HK-2 (cell line): Measurements from ENCODE around the gene LILRB1.
A peak's percentile ranks its signal among the peaks of the same experiment; 100 is the strongest.
"Not testable (repeated sequence)": the region's sequence is repeated elsewhere in the genome, so short reads cannot be mapped to it uniquely, and the experiment has no call there.

Experiments used
- DNase-seq: peaks from one replicate; pipeline ENCODE4 v3.0.0-alpha.2; 2018; ENCODE audit not compliant: unreplicated experiment

LILRB1 gene

DNA sequence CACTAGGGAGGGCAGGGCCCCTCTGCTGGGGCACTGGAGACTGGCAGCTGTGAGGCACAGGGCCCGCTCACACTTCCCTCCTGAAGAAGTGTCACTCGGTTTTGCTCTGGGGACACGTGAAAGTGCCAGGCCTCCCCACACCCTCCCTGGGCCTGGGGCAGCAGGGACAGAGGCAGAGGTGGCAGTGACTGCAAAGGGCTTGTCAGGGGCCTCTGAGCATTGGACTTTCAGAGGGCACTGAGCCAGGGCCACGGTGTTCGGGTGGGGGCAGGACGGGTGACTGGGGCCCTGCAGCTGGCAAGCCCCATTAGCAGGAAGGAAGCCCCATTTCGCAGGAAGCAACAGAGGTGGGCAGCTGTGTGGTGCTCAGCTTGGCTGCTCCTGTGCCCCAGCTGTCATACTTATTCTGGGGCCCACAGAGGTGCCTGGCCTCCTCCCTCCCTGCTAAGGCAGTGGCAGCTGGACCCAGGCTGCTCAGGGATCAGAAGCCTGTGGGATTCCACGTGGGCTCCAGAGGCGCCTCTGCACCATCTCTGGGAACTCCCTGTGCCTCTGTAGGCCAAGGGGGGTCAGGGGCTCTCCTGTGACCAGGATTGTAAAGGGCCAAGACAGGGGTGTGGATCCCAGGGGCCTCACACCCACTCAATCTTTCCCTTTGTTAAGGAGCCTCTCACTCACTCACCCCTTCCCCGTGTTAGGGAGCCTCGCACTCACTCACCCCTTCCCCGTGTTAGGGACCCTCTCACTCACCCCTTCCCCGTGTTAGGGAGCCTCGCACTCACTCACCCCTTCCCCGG lies 5.2 kb upstream of the LILRB1 start:
- DNase-seq, result not testable (repeated sequence)

DNA sequence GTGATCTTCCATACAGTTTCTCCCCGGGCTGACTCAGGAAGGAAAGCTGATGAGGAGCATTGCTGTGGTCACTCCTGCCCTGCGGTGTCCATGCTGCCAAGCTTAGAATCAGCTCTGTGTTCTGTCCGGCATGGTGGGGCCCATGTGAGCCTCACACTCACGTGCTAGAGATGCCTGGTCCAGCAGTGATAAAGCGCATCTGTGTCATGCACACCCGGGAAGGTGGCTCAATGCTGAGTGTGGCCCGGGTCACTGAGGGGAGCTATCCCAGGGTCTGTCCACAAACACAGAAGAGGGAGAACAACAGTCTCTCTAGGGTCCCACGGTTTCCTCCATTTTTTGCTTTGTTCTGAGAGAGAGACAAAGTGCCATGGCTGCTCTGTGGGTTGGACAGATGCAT lies 3.5 kb upstream of the LILRB1 start:
- DNase-seq, result no peak

DNA sequence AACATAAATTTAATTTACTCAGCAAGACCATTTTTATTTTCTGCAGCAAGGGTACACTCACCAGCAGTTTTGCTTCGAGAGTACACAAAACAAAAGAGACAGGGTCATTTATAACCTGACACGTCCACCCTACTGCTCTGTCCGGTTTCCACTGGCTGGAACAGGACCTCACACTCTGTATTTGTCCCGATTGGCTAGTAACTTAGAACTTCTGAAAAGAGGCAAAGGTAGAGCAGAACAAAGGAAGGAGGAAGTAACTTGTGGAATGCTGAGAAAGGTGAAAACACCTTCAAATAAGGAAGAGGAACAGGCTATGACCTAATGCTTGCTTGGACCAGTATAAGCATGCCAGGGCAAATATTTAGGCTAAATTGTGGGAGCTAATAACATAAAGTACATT lies 2.4 kb upstream of the LILRB1 start:
- DNase-seq, result not testable (repeated sequence)

DNA sequence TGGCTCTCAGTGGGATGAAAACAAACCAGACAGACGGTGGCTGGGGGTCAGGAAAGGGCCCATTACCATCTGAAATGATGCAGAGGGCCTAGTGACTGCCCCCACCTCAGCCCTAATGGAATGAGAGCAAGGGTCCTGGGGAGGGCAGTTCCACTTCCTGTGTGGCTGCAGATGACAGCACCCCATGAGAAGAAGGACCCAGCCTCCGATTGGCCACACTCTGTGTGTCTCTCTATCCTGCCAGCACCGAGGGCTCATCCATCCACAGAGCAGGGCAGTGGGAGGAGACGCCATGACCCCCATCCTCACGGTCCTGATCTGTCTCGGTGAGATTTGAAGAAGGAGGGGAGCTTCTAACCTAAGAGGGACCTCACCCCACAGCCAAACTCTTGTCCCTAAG lies 498 bp downstream of the LILRB1 start:
- no peak for DNase-seq

DNA sequence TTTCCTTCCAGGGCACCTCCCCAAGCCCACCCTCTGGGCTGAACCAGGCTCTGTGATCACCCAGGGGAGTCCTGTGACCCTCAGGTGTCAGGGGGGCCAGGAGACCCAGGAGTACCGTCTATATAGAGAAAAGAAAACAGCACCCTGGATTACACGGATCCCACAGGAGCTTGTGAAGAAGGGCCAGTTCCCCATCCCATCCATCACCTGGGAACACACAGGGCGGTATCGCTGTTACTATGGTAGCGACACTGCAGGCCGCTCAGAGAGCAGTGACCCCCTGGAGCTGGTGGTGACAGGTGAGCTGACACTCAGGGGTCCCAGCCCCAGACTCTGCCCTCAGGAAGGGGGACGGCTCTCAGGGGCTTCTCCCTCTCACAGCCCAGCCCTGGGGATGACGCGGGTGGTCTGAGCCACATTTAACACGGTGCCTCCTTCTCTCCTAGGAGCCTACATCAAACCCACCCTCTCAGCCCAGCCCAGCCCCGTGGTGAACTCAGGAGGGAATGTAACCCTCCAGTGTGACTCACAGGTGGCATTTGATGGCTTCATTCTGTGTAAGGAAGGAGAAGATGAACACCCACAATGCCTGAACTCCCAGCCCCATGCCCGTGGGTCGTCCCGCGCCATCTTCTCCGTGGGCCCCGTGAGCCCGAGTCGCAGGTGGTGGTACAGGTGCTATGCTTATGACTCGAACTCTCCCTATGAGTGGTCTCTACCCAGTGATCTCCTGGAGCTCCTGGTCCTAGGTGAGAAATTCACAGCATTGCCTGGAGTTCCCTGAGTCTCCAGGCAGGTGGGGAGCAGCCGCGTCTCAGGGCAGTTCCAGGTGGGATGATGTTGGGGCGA lies 1.4 kb downstream of the LILRB1 start:
- not testable (repeated sequence) for DNase-seq

DNA sequence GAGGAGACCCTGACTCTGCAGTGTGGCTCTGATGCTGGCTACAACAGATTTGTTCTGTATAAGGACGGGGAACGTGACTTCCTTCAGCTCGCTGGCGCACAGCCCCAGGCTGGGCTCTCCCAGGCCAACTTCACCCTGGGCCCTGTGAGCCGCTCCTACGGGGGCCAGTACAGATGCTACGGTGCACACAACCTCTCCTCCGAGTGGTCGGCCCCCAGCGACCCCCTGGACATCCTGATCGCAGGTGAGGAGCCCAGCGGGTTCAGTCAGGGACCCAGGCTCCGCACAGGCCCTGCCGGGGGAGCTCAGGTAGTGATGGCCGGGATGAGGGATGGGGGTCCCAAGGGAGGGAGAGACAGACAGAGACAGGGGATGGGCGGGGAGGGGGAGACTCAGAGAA lies 2.2 kb downstream of the LILRB1 start:
- DNase-seq, result not testable (repeated sequence)

DNA sequence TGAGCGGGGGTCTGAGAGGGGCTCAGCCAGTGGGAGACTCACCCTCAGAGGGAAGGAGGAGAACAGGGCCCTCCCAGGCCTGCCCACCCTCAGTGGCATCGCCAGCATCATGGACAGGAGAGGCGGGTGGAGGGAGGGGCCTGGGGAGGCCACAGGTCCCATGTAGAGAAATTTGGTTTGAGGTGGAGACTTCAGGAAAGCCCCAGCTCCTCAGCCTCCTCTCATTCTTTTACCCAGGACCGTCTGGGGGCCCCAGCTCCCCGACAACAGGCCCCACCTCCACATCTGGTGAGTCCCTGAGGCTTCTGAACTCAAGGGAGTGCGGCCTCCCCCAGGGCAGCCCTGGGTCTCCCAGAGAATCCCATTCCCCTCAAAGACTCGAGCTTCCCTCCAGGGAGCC lies 3.1 kb downstream of the LILRB1 start:
- no peak for DNase-seq

DNA sequence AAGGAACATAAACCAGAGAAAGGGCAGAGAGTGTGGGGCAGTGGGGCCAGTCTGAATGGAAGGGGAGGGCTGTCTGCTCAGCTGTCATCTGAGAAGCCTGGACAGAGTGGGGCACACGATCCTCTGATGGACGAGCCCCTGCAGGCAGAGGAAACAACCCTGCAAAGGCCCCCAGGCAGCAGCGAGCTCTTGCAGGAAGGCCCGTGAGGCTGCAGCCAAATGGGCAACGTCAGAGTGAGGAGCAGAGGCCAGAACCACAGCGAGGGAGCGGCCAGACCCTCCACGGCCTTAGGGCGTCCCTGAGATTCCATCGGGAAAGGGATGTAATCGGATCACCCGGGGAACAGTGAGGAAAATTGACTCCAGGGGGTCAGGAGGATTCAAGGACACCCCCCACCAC lies 5.8 kb downstream of the LILRB1 start:
- not testable (repeated sequence) for DNase-seq

DNA sequence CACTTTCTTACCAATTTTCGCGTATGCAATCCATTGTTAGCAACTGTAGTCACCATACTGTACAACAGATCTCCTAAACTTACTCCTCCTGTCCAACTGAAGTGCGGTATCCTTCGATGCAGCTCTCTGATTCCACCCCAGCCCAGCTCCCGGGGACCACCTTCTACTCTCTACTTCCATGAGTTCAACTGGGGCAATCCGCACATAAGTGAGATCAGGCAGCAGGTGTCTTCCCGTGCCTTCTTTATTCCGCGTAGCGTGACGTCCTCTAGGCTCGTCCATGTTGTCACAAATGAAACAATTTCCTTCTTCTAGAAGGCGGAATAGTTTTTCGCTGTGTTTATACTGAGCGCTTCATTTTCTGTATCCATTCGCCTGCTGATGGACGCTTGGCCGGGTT lies 8.4 kb downstream of the LILRB1 start:
- DNase-seq, result no peak

DNA sequence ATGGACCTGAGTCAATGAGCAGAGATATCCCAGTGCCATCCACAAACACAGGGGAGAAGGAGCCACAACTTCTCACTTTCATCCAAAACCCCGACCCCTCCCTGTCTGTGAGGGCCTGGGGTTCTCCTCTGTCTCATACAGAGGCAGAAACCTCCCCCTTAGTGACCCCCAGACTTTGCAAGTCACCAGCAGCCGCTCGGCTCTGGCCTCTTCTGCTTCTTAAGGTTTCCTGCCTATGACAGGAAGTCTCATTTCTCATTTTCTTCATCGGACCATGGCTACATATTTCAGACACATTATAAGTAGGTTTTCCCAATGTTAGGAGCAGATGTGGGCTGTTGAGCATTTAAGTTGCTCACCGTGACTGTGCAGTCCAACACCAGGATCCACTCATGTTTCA lies 12.7 kb downstream of the LILRB1 start:
- not testable (repeated sequence) for DNase-seq

DNA sequence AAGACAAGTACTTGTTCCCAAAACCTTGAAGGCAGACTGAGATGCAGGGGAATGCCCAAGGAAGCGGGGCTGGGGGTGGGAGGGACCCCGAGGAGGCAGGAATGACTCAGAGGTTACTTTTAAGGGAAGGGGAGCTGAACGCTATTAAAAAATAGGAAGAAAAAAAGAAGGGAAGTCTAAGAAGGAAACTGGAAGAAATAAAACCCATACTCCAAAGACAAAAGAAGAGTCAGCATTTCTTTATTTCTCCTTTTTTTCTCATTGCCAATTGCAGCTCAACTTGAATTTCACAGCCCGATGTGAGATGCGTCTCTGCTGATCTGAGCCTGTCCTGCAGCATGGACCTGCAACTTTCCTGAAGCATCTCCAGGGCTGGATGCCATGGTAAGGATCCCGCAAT lies 13.3 kb downstream of the LILRB1 start:
- DNase-seq, result not testable (repeated sequence)

DNA sequence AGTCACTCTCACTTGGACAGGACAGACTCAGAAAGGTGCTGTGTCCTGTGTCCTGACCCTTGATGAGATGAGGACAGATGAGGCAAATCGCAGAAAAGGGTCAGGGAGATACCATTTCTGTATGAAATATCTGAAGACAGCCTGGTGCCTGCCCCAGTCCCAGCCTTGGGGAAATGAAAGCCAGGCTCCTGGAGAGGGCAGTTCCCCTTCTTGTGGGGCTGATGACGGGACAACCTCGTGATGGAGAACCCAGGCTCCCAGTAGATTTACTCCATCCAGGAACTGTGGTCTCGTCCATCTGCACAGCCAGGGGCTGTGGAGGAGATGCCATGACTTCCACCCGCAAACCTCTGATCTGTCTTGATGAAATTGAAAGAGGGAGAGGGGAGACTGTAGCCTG lies 13.8 kb downstream of the LILRB1 start:
- no peak for DNase-seq

DNA sequence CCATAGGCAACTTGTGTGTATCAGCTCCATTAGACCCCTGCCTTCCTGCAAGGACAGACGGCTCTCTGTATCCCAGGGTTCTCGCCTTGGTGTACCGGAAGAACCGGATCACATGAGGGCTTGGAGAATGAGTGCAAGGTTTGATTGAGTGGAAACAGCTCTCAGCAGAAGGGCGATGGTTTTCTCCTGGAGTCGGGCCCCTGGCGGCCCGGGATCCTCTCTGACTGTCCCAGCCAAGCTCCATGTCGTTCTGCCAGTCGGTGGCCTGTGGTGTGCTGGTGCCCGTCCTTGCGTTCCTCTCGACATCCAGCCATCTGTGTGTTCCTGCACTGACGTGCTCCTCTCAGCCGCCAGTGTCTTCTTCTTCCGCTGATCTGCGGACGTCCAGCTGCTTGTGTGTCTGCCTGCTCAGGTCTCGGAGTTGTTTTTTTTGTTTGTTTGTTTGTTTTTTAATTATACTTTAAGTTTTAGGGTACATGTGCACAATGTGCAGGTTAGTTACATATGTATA lies 16.1 kb downstream of the LILRB1 start:
- no peak for DNase-seq

DNA sequence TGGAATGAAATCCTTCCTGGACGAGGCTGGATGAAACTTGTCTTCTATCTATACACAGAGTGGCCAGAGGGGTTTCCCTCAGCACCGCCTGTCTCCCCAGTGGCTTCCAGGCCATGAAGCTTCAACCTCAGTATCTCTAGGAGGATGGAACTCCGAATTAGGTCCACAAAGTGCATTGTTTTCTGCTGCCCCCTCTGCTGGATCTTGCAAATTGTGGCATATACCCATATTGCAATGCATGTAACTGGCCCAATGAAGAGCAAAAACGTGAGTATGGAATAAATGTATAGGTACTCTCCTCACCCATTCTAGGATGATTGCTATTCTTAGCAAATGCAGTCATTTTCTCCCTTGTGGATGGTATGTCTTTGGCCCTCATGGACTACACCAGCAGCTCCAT lies 17.8 kb downstream of the LILRB1 start:
- DNase-seq, result no peak

DNA sequence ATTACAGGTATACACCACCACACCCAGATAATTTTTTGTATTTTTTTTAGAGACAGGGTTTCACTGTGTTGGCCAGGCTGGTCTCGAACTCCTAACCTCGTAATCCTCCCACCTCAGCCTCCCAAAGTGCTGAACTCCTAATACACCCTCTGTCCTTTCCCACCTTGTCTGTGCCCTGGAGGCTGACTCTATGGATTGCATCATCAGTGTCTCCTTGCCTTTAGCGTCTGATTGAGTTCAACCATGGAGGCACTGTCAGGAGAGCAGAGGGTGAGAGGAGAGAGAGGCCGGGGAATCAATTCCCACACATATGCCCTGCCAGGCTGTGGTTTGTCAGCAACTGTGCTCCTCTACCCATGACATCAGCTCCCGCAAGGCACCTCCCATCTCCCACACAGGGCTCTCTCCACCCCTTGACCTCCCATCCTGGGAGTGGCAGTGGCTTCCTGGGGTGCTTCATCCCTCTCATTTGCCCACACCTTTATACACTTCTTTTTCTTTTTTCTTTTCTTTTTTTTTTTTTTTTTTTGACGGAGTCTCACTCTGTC lies 19.9 kb downstream of the LILRB1 start:
- no peak for DNase-seq

DNA sequence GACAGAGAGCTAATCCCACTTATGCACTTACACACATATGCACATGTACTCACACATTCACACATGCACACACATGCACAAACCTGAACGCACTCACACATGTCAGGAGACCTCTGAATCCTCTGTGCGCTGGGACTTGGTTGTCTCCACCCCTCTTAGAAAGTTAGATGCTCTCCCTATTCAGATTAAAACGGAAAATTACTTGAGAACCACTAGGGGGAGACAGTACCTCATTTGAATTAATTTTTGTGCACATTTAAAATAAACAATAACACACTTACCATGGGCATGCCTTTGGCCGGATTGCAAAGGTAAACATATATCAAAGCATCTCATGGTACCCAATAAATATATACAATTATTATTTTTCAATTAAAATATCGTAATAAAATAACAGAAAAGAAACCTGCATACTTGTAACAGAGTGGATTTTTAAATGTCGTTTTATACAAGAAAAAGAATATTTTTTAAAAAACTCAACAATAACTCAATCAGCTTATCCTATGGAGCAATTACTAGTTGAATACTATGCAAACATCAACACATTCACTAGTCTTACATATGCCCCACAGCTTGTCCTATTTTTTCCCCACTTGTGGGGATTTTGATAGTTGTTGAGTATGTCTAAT lies 23.0 kb downstream of the LILRB1 start:
- DNase-seq, result no peak

DNA sequence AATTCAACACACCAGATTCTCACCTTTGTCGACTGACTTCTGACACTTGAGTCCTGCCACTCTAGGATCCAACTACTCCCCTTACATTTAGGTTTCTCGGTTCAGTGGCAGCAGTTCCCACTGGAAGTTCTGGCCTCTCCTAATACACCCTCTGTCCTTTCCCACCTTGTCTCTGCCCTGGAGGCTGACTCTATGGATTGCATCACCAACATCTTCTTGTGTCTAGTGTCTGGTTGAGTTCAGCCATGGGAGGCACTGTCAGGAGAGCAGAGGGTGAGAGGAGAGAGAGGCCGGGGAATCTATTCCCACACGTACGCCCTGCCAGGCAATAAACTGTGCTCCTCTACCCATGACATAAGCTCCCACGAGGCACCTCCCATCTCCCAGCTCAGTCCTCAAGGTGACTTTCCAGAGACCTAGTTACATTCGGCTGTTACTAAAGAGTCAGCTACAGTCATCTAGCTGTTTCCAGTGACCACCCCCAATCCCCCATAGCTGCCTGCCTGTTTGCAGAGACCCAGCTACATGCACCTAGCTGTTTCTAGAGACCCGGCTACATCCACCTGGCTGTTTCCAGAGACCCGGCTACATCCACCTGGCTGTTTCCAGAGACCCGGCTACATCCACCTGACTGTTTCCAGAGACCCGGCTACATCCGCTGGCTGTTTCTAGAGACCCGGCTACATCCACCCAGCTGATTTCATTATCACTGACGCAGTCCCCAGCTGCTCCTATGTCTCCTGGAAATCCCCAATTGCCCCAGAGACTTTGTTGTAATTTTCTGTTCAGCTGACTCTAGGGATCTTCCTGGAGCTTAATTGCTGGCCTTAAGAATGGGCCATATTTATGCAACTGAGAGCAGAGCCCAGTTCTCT lies 24.4 kb downstream of the LILRB1 start:
- peak; percentile 55 for DNase-seq

DNA sequence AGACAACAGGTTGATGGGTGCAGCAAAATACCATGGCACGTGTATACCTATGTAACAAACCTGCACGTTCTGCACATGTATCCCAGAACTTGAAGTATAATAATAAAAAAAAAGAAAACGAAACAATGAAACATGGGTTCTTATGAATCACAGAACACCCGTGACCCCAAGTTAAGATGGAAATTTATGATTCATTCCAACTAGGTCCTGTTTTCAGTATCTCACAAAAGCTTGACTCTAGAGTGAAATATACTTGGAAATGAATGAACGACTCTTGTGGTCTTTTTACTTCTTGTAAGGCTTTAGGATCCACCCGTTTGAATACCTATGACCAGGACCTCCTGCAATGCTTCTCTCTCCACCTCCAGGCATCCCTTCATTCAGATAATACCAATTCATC lies 29.0 kb downstream of the LILRB1 start:
- DNase-seq, result no peak

DNA sequence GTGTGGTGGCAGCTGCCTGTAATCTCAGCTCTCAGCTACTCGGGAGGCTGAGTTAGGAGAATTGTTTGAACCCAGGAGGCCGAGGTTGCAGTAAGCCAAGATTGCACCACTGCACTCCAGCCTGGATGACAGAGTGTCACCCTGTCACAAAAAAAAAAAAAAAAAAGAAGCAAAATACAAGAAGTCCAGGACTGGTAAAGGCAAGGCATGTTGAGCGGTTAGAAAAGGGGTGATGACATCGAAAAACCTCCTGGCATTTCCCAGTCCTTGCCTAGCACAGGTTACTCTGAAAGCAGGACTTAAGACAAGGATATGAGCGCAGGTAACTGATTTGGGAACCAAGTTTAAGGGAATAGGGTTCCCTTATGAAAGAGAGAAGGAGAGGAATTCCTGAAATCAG lies 30.0 kb downstream of the LILRB1 start:
- DNase-seq, result no peak

DNA sequence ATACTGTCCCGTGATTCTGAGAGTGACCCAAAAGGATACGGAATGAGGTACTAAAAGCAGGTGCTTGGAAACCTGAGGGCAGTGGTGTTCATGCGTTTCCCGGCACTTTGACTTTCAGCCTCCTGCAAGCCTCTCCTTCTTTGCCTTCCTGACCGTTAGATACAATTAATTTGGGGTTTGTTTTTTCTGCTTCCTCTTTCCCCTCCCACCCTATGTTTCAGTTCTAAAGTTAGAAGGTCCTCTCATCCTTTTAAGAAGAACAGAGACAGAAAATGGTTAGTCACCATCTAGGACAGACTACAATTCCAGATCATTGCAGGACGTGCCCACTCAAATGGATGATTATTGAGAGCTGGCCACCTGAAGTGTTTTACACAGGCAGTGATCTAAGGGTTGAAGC lies 30.7 kb downstream of the LILRB1 start:
- DNase-seq, result no peak

DNA sequence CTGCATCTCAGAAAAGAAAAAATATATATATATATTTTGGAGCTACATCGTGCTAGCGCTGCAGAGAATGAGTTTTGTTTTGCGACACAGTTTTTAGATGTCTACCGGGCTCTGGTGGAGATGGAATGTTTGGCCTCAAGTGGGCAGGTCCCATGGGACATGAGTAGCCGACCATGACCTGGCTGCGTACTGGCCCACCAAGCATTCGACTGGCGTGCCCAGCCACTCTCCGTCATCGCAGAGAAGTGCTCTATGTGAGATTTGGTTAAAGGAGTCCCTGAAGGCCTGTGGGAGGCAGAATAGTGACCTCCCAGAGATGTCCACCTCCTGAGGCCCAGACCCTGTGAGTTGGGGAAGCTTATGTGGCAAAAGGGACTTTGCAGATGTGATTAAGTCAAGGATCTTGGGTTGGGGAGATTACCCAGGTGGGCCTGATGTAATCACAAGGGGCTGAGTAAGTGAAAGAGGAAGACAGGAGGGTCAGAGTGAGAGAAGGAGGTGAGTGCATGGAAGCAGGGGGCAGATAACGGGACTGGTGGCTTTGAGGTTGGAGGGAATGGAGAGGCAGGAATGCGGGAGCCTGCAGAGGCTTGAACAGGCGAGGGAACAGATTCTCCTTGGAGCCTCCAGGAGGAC lies 31.7 kb downstream of the LILRB1 start:
- no peak for DNase-seq
